Tibial artery (tissue), 4 donors: ENCODE results near the gene HNRNPR.

ENCODE experiments used
- DNase-seq, 2 donors: peaks; one replicate each; pipeline ENCODE4 v3.0.0-alpha.2; 2019
- H3K27ac ChIP-seq, 2 donors: fragments of 200-600 bp; sonication (generic) in 1 of 2; 1 replicate in 1 of 2; 2 replicates in 1 of 2; pipeline ENCODE4 v1.5.1; 2018 to 2019; ENCODE audit warnings: mild to moderate bottlenecking in 1 of 2
- H3K27me3 ChIP-seq, 2 donors: fragments of 200-600 bp; sonication (generic) in 1 of 2; one replicate each; pipeline versions ENCODE4 v1.5.1 to v1.6.0; 2016 to 2019
- H3K36me3 ChIP-seq, 3 donors: fragments of 200-600 bp; sonication (generic) in 2 of 3; one replicate each; pipeline ENCODE4 v1.5.1; 2016 to 2019; ENCODE audit warnings: mild to moderate bottlenecking in 2 of 3
- H3K4me1 ChIP-seq, 4 donors: fragments of 200-600 bp; sonication (generic) in 2 of 4; 1 replicate in 3 of 4; 2 replicates in 1 of 4; pipeline ENCODE4 v1.5.1; 2016 to 2019
- H3K4me3 ChIP-seq, 2 donors: fragments of 200-600 bp; sonication (generic) in 1 of 2; 1 replicate in 1 of 2; 2 replicates in 1 of 2; pipeline ENCODE4 v1.5.1; 2018 to 2019; ENCODE audit warnings: mild to moderate bottlenecking in 2 of 2
- H3K9me3 ChIP-seq, 3 donors: fragments of 200-600 bp; sonication (generic) in 1 of 3; one replicate each; pipeline ENCODE4 v1.5.1; 2016 to 2019
- CTCF ChIP-seq, 2 experiments: fragments of 200-600 bp in 1 of 2; fragments of 450-650 bp in 1 of 2; IDR thresholded peaks; one replicate each; pipeline ENCODE4 v1.5.1; 2017 to 2019; ENCODE audit warnings: antibody characterized with exemption in 2 of 2, mild to moderate bottlenecking in 1 of 2, moderate library complexity in 1 of 2
- intact Hi-C: fragments of 100-400 bp; cut with DNase I; formaldehyde crosslinking; loops from one replicate; pipeline ENCODE4 v1.15.0; 2023; ENCODE audit warnings: low total_unique reads

HNRNPR gene

GRCh38 chr1:23366146-23366545 is 22.1 kb upstream of the HNRNPR start:
- Histone ChIP-seq H3K4me1 (peaks cover 0 to 36% (median 31%) of the 10 kb centered on the region in 4 donors), H3K27me3 (no peaks in the 10 kb centered on the region), H3K27ac (no peak overlapping the region), H3K9me3 (peaks cover 10 to 39% (median 28%) of the 10 kb centered on the region in 3 donors), H3K36me3 (peaks cover 46 to 56% (median 54%) of the 10 kb centered on the region in 3 donors), H3K4me3 (no peak overlapping the region)
- TF ChIP-seq CTCF (IDR thresholded peaks at IDR 0.05), result no peak
- intact Hi-C loops, result loop anchor here (1.0 to 10.0 kb wide), 2 partner anchors 39 to 169 kb away; partner anchors contain the start of gene E2F2
- no peak for DNase-seq

GRCh38 chr1:23362218-23362713 is 18.2 kb upstream of the HNRNPR start:
- Histone ChIP-seq H3K27ac (no peak overlapping the region), H3K27me3 (no peaks in the 10 kb centered on the region), H3K4me3 (no peak overlapping the region), H3K9me3 (peaks cover 10 to 59% (median 32%) of the 10 kb centered on the region in 3 donors), H3K36me3 (peaks cover 63 to 84% (median 78%) of the 10 kb centered on the region in 3 donors), H3K4me1 (peaks cover 0 to 33% (median 11%) of the 10 kb centered on the region in 4 donors)
- no peak for TF ChIP-seq CTCF (IDR thresholded peaks at IDR 0.05)
- intact Hi-C loops, result loop anchor here (10.0 kb wide), 1 partner anchor 173 kb away; the partner anchor contains the start of gene E2F2
- no peak for DNase-seq

DNA sequence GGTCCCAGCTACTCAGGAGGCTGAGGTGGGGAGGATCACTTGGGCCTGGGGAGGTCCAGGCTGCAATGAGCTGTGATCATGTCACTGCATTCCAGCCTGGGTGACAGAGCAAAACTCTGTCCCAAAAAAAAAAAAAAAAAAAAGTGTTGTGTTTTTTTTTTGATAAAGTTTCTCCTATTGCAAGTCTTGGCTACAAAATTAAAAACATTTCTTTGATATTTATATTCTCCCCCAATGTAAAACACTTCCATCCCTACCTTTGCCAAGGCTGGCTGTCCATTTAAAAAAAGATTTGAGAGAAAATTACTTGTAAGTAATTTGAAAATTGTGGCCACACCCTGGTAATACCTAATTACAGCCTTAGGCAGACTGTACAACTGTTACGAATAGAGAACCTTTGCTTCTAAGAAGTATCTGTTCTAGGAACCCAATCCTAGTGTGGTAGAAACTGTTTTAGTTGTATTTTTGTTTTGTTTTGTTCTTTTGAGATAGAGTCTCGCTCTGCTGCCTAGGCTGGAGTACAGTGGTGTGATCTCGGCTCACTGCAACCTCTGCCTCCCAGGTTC is 14.3 kb upstream of the HNRNPR start:
- no peak for DNase-seq
- H3K27ac ChIP-seq, result no peak overlapping the region
- peaks cover 0 to 21% (median 1%) of the 10 kb centered on the region in 4 donors for H3K4me1 ChIP-seq
- H3K27me3 ChIP-seq, result no peaks in the 10 kb centered on the region
- H3K36me3 ChIP-seq, result peaks cover 40 to 50% (median 47%) of the 10 kb centered on the region in 3 donors
- intact Hi-C loops, result no loop called here
- H3K4me3 ChIP-seq, result no peak overlapping the region
- TF ChIP-seq CTCF (IDR thresholded peaks at IDR 0.05), result no peak
- H3K9me3 ChIP-seq, result peaks cover 10 to 42% (median 26%) of the 10 kb centered on the region in 3 donors

DNA sequence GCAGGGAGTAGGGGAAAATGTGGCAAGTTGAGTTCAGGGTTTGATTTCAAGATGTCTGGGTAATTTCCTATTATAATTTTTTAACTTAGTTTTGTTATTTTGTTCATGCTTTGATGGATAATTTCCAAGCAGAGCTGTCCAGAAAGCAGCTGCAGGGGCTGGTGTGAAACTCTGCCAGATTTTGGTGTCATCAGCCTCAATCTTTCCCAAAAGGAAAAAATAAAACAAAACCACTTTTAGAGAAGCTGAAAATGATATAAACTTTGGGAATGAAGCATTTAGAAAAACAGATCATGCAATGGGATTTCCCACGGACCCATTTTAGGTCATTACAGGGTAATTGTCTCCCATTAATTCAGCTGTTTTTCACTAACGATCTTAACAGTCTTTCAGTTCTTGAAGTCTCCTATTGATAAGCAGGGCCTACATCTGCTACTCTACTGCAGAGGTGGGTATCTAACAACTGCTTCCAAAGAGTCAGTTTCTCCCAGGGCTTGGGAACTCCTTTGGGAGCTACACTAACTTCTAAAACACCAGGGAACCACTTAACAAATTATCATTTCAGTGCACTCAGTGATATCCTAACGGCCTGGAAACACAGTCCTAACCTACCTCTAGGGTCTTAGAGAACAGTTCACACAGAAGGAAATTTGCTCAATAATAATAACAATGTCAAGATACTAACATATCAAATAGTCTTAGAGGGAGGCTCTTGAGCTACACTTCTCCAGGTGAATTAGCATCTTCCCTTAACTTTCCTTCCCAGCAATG is 13.2 kb upstream of the HNRNPR start:
- no peak for DNase-seq
- Histone ChIP-seq H3K36me3 (peaks cover 29 to 40% (median 36%) of the 10 kb centered on the region in 3 donors), H3K4me1 (peaks cover 0 to 21% (median 1%) of the 10 kb centered on the region in 4 donors), H3K9me3 (peaks cover 4 to 31% (median 15%) of the 10 kb centered on the region in 3 donors), H3K4me3 (no peak overlapping the region), H3K27me3 (no peaks in the 10 kb centered on the region), H3K27ac (no peak overlapping the region)
- intact Hi-C loops, result no loop called here
- no peak for TF ChIP-seq CTCF (IDR thresholded peaks at IDR 0.05)

DNA sequence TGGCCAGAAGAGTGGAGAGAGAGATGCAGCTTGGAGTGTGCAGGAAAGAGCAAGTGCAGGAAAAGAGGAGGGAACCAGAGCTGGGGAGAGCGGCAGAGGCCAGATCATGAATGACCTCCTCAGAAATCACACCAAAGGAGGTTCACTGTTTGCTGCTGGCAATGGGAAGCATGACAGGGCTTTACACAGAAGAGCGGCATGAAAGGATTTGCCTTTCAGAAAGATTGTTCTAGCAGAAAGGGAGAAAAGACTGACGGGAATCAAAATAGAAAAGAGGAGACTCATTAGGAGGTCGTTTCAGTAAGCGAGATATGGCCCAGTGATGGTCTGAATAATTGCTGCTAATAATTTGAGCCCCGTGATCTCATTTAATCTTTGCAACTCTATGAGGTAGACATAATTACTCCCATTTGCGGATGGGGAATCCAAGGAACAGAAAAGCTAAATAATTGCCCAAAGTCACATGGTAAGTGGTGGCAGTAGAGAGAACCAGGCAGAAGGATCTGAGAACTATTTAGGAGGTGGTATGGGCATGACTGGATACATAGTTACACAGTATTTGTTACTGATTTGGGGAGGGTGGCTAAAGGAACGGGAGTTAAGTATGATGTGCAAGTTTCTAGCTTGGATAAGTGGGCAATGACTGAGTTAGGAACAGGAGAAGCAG is 12.5 kb upstream of the HNRNPR start:
- H3K4me1 ChIP-seq, result peaks cover 0 to 21% (median 1%) of the 10 kb centered on the region in 4 donors
- peaks cover 22 to 32% (median 29%) of the 10 kb centered on the region in 3 donors for H3K36me3 ChIP-seq
- intact Hi-C loops, result no loop called here
- no peaks in the 10 kb centered on the region for H3K27me3 ChIP-seq
- peaks cover 0 to 24% (median 8%) of the 10 kb centered on the region in 3 donors for H3K9me3 ChIP-seq
- no peak overlapping the region for H3K27ac ChIP-seq
- no peak for TF ChIP-seq CTCF (IDR thresholded peaks at IDR 0.05)
- H3K4me3 ChIP-seq, result no peak overlapping the region
- no peak for DNase-seq
